PFSK-1 (cell line): ENCODE measurements around the gene MAPK8IP1.

ENCODE experiments used
- POLR2AphosphoS5 ChIP-seq: IDR thresholded peaks from 2 replicates; pipeline ENCODE4 v1.6.1; 2012; ENCODE audit warnings: low read depth, mild to moderate bottlenecking, control low read depth, low read length, moderate library complexity
- REST ChIP-seq, 2 experiments: IDR thresholded peaks; 2 replicates each; pipeline versions ENCODE4 v1.6.1 to v1.8.0; 2011 to 2012; ENCODE audit warnings: low read depth in 2 of 2, low read length in 2 of 2, control low read depth in 1 of 2, inconsistent platforms in 1 of 2, mild to moderate bottlenecking in 1 of 2, moderate library complexity in 1 of 2; ENCODE audit not compliant: insufficient read depth in 1 of 2
- SIN3A ChIP-seq: IDR thresholded peaks from 2 replicates; pipeline ENCODE4 v1.6.1; 2012; ENCODE audit warnings: mild to moderate bottlenecking, low read length, moderate library complexity, borderline replicate concordance; ENCODE audit not compliant: insufficient read depth
- TAF1 ChIP-seq: IDR thresholded peaks from 2 replicates; pipeline ENCODE4 v1.6.1; 2012; ENCODE audit warnings: low read length, control low read depth, borderline replicate concordance; ENCODE audit not compliant: insufficient read depth

- TF ChIP-seq POLR2AphosphoS5 (no peak), REST (IDR thresholded peaks at IDR 0.05; ENCODE audit: insufficient read depth in 1 of 2, low read depth in 2 of 2, low read length in 2 of 2) (no peak), TAF1 (no peak), SIN3A (no peak)
These were observed 55.8 kb downstream of the MAPK8IP1 start for GRCh38 chr11:45941285-45941684.
